Measurements from ENCODE around the gene MAPK8. TPM values are rescaled to one million over a fixed set of nuclear protein-coding genes. Genes with fewer than 3 reads are reported as not detected.

Gene MAPK8
- total and polyA plus RNA-seq, 3 donors from 2014 or later: 91.8 to 114 (median 98.8) TPM

- Histone ChIP-seq H3K9me3 (no peaks in the 10 kb centered on the region), H3K27me3 (no peaks in the 10 kb centered on the region), H3K4me1 (peaks cover 13% of the 10 kb centered on the region), H3K36me3 (ENCODE audit: low read depth, missing control alignments) (no peaks in the 10 kb centered on the region), H3K27ac (no peak overlapping the region), H3K4me3 (no peak overlapping the region)
- 83% methylated on average over 6 to 8 of the region's 8 CpGs for WGBS, 2 donors
- TF ChIP-seq POLR2A (IDR thresholded peaks at IDR 0.05): no peak
- TF ChIP-seq CTCF (IDR thresholded peaks at IDR 0.05): no peak
- intact Hi-C loops (cut with DNase I; ENCODE audit: low total_unique reads): no loop called here
- no peak for DNase-seq
Observed at GRCh38 chr10:48470893-48471805, 164.7 kb downstream of the MAPK8 start.

GRCh38 chr10:48472501-48473069 lies 166.1 kb downstream of the MAPK8 start:
- Histone ChIP-seq H3K4me3 (no peak overlapping the region), H3K27ac (no peak overlapping the region), H3K4me1 (peaks cover 13% of the 10 kb centered on the region), H3K27me3 (no peaks in the 10 kb centered on the region), H3K9me3 (no peaks in the 10 kb centered on the region), H3K36me3 (ENCODE audit: low read depth, missing control alignments) (no peaks in the 10 kb centered on the region)
- DNase-seq: no peak
- TF ChIP-seq CTCF (IDR thresholded peaks at IDR 0.05) (no peak), POLR2A (IDR thresholded peaks at IDR 0.05) (no peak)
- WGBS, 2 donors: 58 to 66% methylated on average over 3 of the region's 3 CpGs
- intact Hi-C loops (cut with DNase I; ENCODE audit: low total_unique reads): no loop called here

GRCh38 chr10:48473704-48474103 lies 167.2 kb downstream of the MAPK8 start:
- H3K9me3 ChIP-seq: no peaks in the 10 kb centered on the region
- no peak for TF ChIP-seq CTCF (IDR thresholded peaks at IDR 0.05)
- no peak for TF ChIP-seq POLR2A (IDR thresholded peaks at IDR 0.05)
- intact Hi-C loops (cut with DNase I; ENCODE audit: low total_unique reads): no loop called here
- H3K4me1 ChIP-seq: peaks cover 13% of the 10 kb centered on the region
- 90 to 91% methylated on average over 5 of the region's 5 CpGs for WGBS, 2 donors
- H3K27ac ChIP-seq: no peak overlapping the region
- DNase-seq: no peak
- no peak overlapping the region for H3K4me3 ChIP-seq
- no peaks in the 10 kb centered on the region for H3K27me3 ChIP-seq
- no peaks in the 10 kb centered on the region for H3K36me3 ChIP-seq (ENCODE audit: low read depth, missing control alignments)

GRCh38 chr10:48474765-48475365 lies 168.4 kb downstream of the MAPK8 start:
- TF ChIP-seq POLR2A (IDR thresholded peaks at IDR 0.05) (no peak), CTCF (IDR thresholded peaks at IDR 0.05) (no peak)
- no peak for DNase-seq
- no peaks in the 10 kb centered on the region for H3K36me3 ChIP-seq (ENCODE audit: low read depth, missing control alignments)
- no peak overlapping the region for H3K4me3 ChIP-seq
- H3K9me3 ChIP-seq: no peaks in the 10 kb centered on the region
- intact Hi-C loops (cut with DNase I; ENCODE audit: low total_unique reads): no loop called here
- WGBS, 2 donors: 96 to 100% methylated on average over 3 of the region's 3 CpGs
- no peak overlapping the region for H3K27ac ChIP-seq
- peaks cover 7% of the 10 kb centered on the region for H3K4me1 ChIP-seq
- no peaks in the 10 kb centered on the region for H3K27me3 ChIP-seq
